22Rv1 (cell line): ENCODE measurements around the gene ZNF80.

Source experiments
- CTCF ChIP-seq: fragments of 450-650 bp; IDR thresholded peaks from 2 replicates; pipeline ENCODE4 v1.5.1; 2017; ENCODE audit warnings: mild to moderate bottlenecking
- ZFX ChIP-seq: fragments of 450-650 bp; IDR thresholded peaks from 2 replicates; pipeline ENCODE4 v1.6.1; 2017; ENCODE audit warnings: antibody characterized with exemption, borderline replicate concordance

GRCh38 chr3:114226313-114226712 is 11.1 kb downstream of the ZNF80 start:
- TF ChIP-seq CTCF (no peak), ZFX (no peak)
